OCI-LY3 (cell line): ENCODE data around the gene CTNND1.

Experiments
- CTCF ChIP-seq: fragments of 200-600, 300-600 bp; sonication (generic); IDR thresholded peaks from 2 replicates; pipeline ENCODE4 v1.5.1; 2014; ENCODE audit warnings: antibody characterized with exemption, low read length, low read depth
- EZH2phosphoT487 ChIP-seq: fragments of 200-600 bp; shearing (Covaris generic); IDR thresholded peaks from 2 replicates; pipeline ENCODE4 v1.6.1; 2018; ENCODE audit warnings: antibody characterized with exemption, mixed run types, low read depth

- TF ChIP-seq CTCF = no peak
- TF ChIP-seq EZH2phosphoT487 = no peak
Observed at GRCh38 chr11:57729479-57729878, 32.1 kb upstream of the CTNND1 start.
